PC-9 (cell line): ENCODE data around the gene THSD1. TPM values are rescaled to one million over a fixed set of nuclear protein-coding genes. Genes with fewer than 3 reads are reported as not detected.

Experiments used
- BruUV-seq: library from RNA; stranded (reverse); fragments of 400-500 nt; replicated peaks from 2 replicates; lab custom pipeline; 2021; lab: Mats Ljungman, UMichigan
- CTCF ChIA-PET: fragments of 300-600 bp; sonication (Branson Sonifier 250); formaldehyde crosslinking; loops from one replicate; lab custom pipeline; 2022; ENCODE audit warnings: antibody characterized with exemption; lab: Charles Lee
- POLR2A ChIA-PET: fragments of 300-600 bp; sonication (Branson Sonifier 250); formaldehyde crosslinking; loops from one replicate; lab custom pipeline; 2022; ENCODE audit warnings: antibody characterized with exemption; ENCODE audit not compliant: unreplicated experiment; lab: Charles Lee
- DNase-seq, 2 experiments: peaks; one replicate each; pipeline versions ENCODE4 v3.0.0 to v3.0.0-alpha.2; 2015 to 2022; ENCODE audit warnings: mixed read lengths in 1 of 2
- H2AFZ ChIP-seq: fragments of 200-600 bp; sonication (generic); 2 replicates; pipeline ENCODE4 v1.8.1; 2017; ENCODE audit warnings: antibody characterized with exemption
- H3F3A ChIP-seq: fragments of 200-600 bp; sonication (generic); 2 replicates; pipeline ENCODE4 v1.8.1; 2017; ENCODE audit warnings: antibody characterized with exemption, mild to moderate bottlenecking, low read depth; ENCODE audit not compliant: insufficient read depth
- H3K27ac ChIP-seq: fragments of 200-600 bp; sonication (generic); 2 replicates; pipeline ENCODE4 v1.6.1; 2016; ENCODE audit warnings: mixed run types
- H3K27me3 ChIP-seq: fragments of 200-600 bp; sonication (generic); 2 replicates; pipeline ENCODE4 v1.6.1; 2016; ENCODE audit warnings: low read depth, mixed run types; ENCODE audit not compliant: insufficient read depth
- H3K36me3 ChIP-seq: fragments of 200-600 bp; sonication (generic); 2 replicates; pipeline ENCODE4 v1.6.1; 2016; ENCODE audit warnings: low read depth, mixed run types
- H3K4me1 ChIP-seq: fragments of 200-600 bp; sonication (generic); replicated peaks from 2 replicates; pipeline ENCODE4 v1.6.1; 2016; ENCODE audit warnings: mixed run types; ENCODE audit not compliant: insufficient read depth
- H3K4me2 ChIP-seq: fragments of 200-600 bp; sonication (generic); 2 replicates; pipeline ENCODE4 v1.6.1; 2017; ENCODE audit warnings: mixed run types
- H3K4me3 ChIP-seq: fragments of 200-600 bp; sonication (generic); 2 replicates; pipeline ENCODE4 v1.6.1; 2016; ENCODE audit warnings: mixed run types
- H3K79me2 ChIP-seq: fragments of 200-600 bp; sonication (generic); 2 replicates; pipeline ENCODE4 v1.6.1; 2017; ENCODE audit warnings: low read depth, mixed run types
- H3K9me2 ChIP-seq: fragments of 200-600 bp; sonication (generic); 2 replicates; pipeline ENCODE4 v1.8.1; 2017; ENCODE audit warnings: mild to moderate bottlenecking; ENCODE audit not compliant: insufficient read depth
- H3K9me3 ChIP-seq: fragments of 200-600 bp; sonication (generic); 2 replicates; pipeline ENCODE4 v1.8.1; 2016; ENCODE audit warnings: low read depth; ENCODE audit not compliant: insufficient read depth
- H4K20me1 ChIP-seq: fragments of 200-600 bp; sonication (generic); 2 replicates; pipeline ENCODE4 v1.8.1; 2017; ENCODE audit not compliant: insufficient read depth
- CTCF ChIP-seq: fragments of 200-600 bp; sonication (generic); conservative IDR thresholded peaks from 2 replicates; pipeline ENCODE4 v1.6.1; 2017; ENCODE audit warnings: mixed run types, antibody characterized with exemption, mild to moderate bottlenecking, moderate library complexity
- EZH2 ChIP-seq: fragments of 200-600 bp; sonication (generic); IDR thresholded peaks from 2 replicates; pipeline ENCODE4 v1.8.0; 2017; ENCODE audit warnings: antibody characterized with exemption, low read depth
- intact Hi-C: fragments of 100-400 bp; cut with micrococcal nuclease; formaldehyde crosslinking; loops from one replicate; pipeline ENCODE4 v1.10.0; 2022; ENCODE audit not compliant: unreplicated experiment
- total RNA-seq: library from RNA; stranded (reverse); gene quantifications from 2 replicates; pipeline ENCODE4 v1.2.3, GENCODE V29; 2021

THSD1 gene
- total RNA-seq, 1 experiment from 2014 or later = 0.33 TPM

GRCh38 chr13:52353193-52353592 lies 52.8 kb downstream of the THSD1 start:
- intact Hi-C loops = no loop called here
- H3K27me3 ChIP-seq = no peaks in the 10 kb centered on the region
- no peaks in the 10 kb centered on the region for H3K79me2 ChIP-seq
- CTCF ChIA-PET = interaction anchor here (0.7 kb wide), 1 partner anchor 1227 kb away, joined by 7 read pairs; no protein-coding TSS in a partner anchor
- H3F3A ChIP-seq = peaks cover 11% of the 10 kb centered on the region; the same call in 1 of the 2 replicates
- H3K4me2 ChIP-seq = no peak overlapping the region
- peaks cover 6% of the 10 kb centered on the region for H3K9me3 ChIP-seq
- BruUV-seq = no TSS peak
- no peak for TF ChIP-seq CTCF
- TF ChIP-seq EZH2 = no peak
- no peak for DNase-seq
- no peaks in the 10 kb centered on the region for H3K36me3 ChIP-seq
- POLR2A ChIA-PET = no interaction called here
- H3K4me3 ChIP-seq = no peak overlapping the region
- no peak overlapping the region for H3K27ac ChIP-seq
- H4K20me1 ChIP-seq = no peaks in the 10 kb centered on the region
- H3K4me1 ChIP-seq = peaks cover 31% of the 10 kb centered on the region
- H3K9me2 ChIP-seq = no peaks in the 10 kb centered on the region
- no peak overlapping the region for H2AFZ ChIP-seq

- Histone ChIP-seq H3K4me3 (no peak overlapping the region), H3K27me3 (no peaks in the 10 kb centered on the region), H3K4me1 (peaks cover 13% of the 10 kb centered on the region; the same call in 1 of the 2 replicates), H3K27ac (peak overlapping the region; percentile 55), H3F3A (peaks cover 13% of the 10 kb centered on the region; the same call in 1 of the 2 replicates), H4K20me1 (no peaks in the 10 kb centered on the region), H3K9me2 (no peaks in the 10 kb centered on the region), H3K79me2 (no peaks in the 10 kb centered on the region), H3K4me2 (0 out of 2 replicates have a peak overlapping the region, but pooled peaks have one; percentile 17), H3K9me3 (peaks cover 6% of the 10 kb centered on the region; the same call in 1 of the 2 replicates), H2AFZ (no peak overlapping the region), H3K36me3 (no peaks in the 10 kb centered on the region)
- peak in 1 of 2 experiments; percentile 86 for DNase-seq
- POLR2A ChIA-PET = no interaction called here
- no peak for TF ChIP-seq CTCF
- no peak for TF ChIP-seq EZH2
- intact Hi-C loops = no loop called here
- BruUV-seq = no TSS peak
- CTCF ChIA-PET = no interaction called here
Measured at GRCh38 chr13:52348983-52349780, 56.8 kb downstream of the THSD1 start.

GRCh38 chr13:52348071-52348470 lies 57.9 kb downstream of the THSD1 start:
- H2AFZ ChIP-seq = peak overlapping the region; percentile 8; the same call in 1 of the 2 replicates
- peak overlapping the region; percentile 1; the same call in 1 of the 2 replicates for H3K27ac ChIP-seq
- CTCF ChIA-PET = no interaction called here
- peaks cover 6% of the 10 kb centered on the region; the same call in 1 of the 2 replicates for H3K9me3 ChIP-seq
- peaks cover 13% of the 10 kb centered on the region; the same call in 1 of the 2 replicates for H3F3A ChIP-seq
- TF ChIP-seq EZH2 (no peak), CTCF (no peak)
- DNase-seq = no peak
- H3K9me2 ChIP-seq = no peaks in the 10 kb centered on the region
- no peaks in the 10 kb centered on the region for H3K36me3 ChIP-seq
- H3K4me3 ChIP-seq = no peak overlapping the region
- no TSS peak for BruUV-seq
- H3K4me1 ChIP-seq = peaks cover 17% of the 10 kb centered on the region
- no peaks in the 10 kb centered on the region for H3K27me3 ChIP-seq
- H4K20me1 ChIP-seq = no peaks in the 10 kb centered on the region
- intact Hi-C loops = no loop called here
- no peak overlapping the region for H3K4me2 ChIP-seq
- POLR2A ChIA-PET = no interaction called here
- H3K79me2 ChIP-seq = no peaks in the 10 kb centered on the region
